CD8-positive, alpha-beta memory T cell (primary cell): Measurements from ENCODE around the gene KCNJ3. TPM values are rescaled to one million over a fixed set of nuclear protein-coding genes. Genes with fewer than 3 reads are reported as not detected.

Experiments
- CTCF ChIA-PET: fragments of 350-600 bp; sonication (Branson Sonifier 250); formaldehyde crosslinking; loops from one replicate; lab custom pipeline; 2021; ENCODE audit warnings: antibody characterized with exemption; lab: Charles Lee
- POLR2A ChIA-PET: fragments of 350-600 bp; sonication (Branson Sonifier 250); formaldehyde crosslinking; loops from one replicate; lab custom pipeline; 2021; ENCODE audit warnings: antibody characterized with exemption; lab: Charles Lee
- DNase-seq, 5 donors: peaks; one replicate each; pipeline versions ENCODE4 v3.0.0 to v3.0.0-alpha.2; 2020 to 2022; ENCODE audit warnings: mixed read lengths in 1 of 5
- H3K27ac ChIP-seq: one replicate; pipeline ENCODE4 v1.7.0; 2013; ENCODE audit warnings: low read depth, mild to moderate bottlenecking, low read length, moderate library complexity
- H3K27me3 ChIP-seq: 2 replicates; pipeline ENCODE4 v1.7.0; 2013; ENCODE audit warnings: low read length, mild to moderate bottlenecking; ENCODE audit not compliant: insufficient read depth, poor library complexity, severe bottlenecking
- H3K36me3 ChIP-seq: 2 replicates; pipeline ENCODE4 v1.7.0; 2013; ENCODE audit warnings: mild to moderate bottlenecking, low read length, moderate library complexity; ENCODE audit not compliant: insufficient read depth
- H3K4me1 ChIP-seq: 2 replicates; pipeline ENCODE4 v1.7.0; 2013; ENCODE audit warnings: mild to moderate bottlenecking, low read length, moderate library complexity; ENCODE audit not compliant: insufficient read depth
- H3K4me3 ChIP-seq: 2 replicates; pipeline ENCODE4 v1.7.0; 2013; ENCODE audit warnings: mild to moderate bottlenecking, low read length
- H3K9me3 ChIP-seq: 2 replicates; pipeline ENCODE4 v1.7.0; 2013; ENCODE audit warnings: mild to moderate bottlenecking, low read length
- H3K27ac Mint-ChIP-seq, 8 donors: one replicate each; pipeline ENCODE4 v1.8.0; 2020 to 2021; ENCODE audit warnings: mixed read lengths in 8 of 8, mild to moderate bottlenecking in 6 of 8, inconsistent platforms in 3 of 8, moderate library complexity in 3 of 8
- H3K27me3 Mint-ChIP-seq, 2 donors: one replicate each; pipeline ENCODE4 v1.8.0; 2020 to 2021; ENCODE audit warnings: mixed read lengths in 2 of 2, mild to moderate bottlenecking in 1 of 2, moderate library complexity in 1 of 2
- H3K36me3 Mint-ChIP-seq, 3 donors: one replicate each; pipeline ENCODE4 v1.8.0; 2020 to 2021; ENCODE audit warnings: mixed read lengths in 3 of 3, inconsistent platforms in 1 of 3, mild to moderate bottlenecking in 1 of 3
- H3K4me1 Mint-ChIP-seq, 3 donors: one replicate each; pipeline ENCODE4 v1.8.0; 2020 to 2021; ENCODE audit warnings: mixed read lengths in 3 of 3, inconsistent platforms in 1 of 3, mild to moderate bottlenecking in 1 of 3
- H3K4me3 Mint-ChIP-seq, 7 donors: one replicate each; pipeline ENCODE4 v1.8.0; 2020 to 2021; ENCODE audit warnings: mixed read lengths in 7 of 7, mild to moderate bottlenecking in 6 of 7, moderate library complexity in 4 of 7, inconsistent platforms in 2 of 7
- H3K9me3 Mint-ChIP-seq, 5 donors: one replicate each; pipeline ENCODE4 v1.8.0; 2020 to 2022; ENCODE audit warnings: mixed read lengths in 5 of 5, mild to moderate bottlenecking in 3 of 5, moderate library complexity in 2 of 5, inconsistent platforms in 1 of 5
- polyA plus RNA-seq: library from polyadenylated mRNA; unstranded; fragments of 300-500 nt; fragmentation: Illumina TruSeq; gene quantifications from one replicate; pipeline ENCODE4 v1.2.3, GENCODE V29; 2021
- total RNA-seq, 2 experiments: library from RNA; stranded (reverse); gene quantifications; one replicate each; pipeline ENCODE4 v1.2.3, GENCODE V29; 2021

The KCNJ3 gene
- total and polyA plus RNA-seq, 3 experiments from 2014 or later: not detected

GRCh38 chr2:154698721-154699574 lies 453 bp downstream of the KCNJ3 start:
- H3K36me3 ChIP-seq: no peaks in the 10 kb centered on the region
- ChIA-PET POLR2A (no interaction called here), CTCF (no interaction called here)
- peaks cover 6 to 19% (median 8%) of the 10 kb centered on the region in 5 donors for H3K9me3 Mint-ChIP-seq
- DNase-seq: no peak
- no peak overlapping the region for H3K4me3 ChIP-seq
- H3K36me3 Mint-ChIP-seq: no peaks in the 10 kb centered on the region
- no peaks in the 10 kb centered on the region for H3K4me1 ChIP-seq
- peaks cover 0 to 4% (median 0%) of the 10 kb centered on the region in 3 donors for H3K4me1 Mint-ChIP-seq
- no peak overlapping the region for H3K4me3 Mint-ChIP-seq
- H3K27ac ChIP-seq: no peak overlapping the region
- H3K27me3 ChIP-seq: no peaks in the 10 kb centered on the region
- peaks cover 7 to 17% of the 10 kb centered on the region in 2 donors for H3K27me3 Mint-ChIP-seq
- no peaks in the 10 kb centered on the region for H3K9me3 ChIP-seq
- no peak overlapping the region for H3K27ac Mint-ChIP-seq

- Histone ChIP-seq H3K27me3 (no peaks in the 10 kb centered on the region), H3K36me3 (no peaks in the 10 kb centered on the region), H3K27ac (no peak overlapping the region), H3K4me1 (no peaks in the 10 kb centered on the region), H3K4me3 (no peak overlapping the region), H3K9me3 (no peaks in the 10 kb centered on the region)
- peaks cover 7 to 17% of the 10 kb centered on the region in 2 donors for H3K27me3 Mint-ChIP-seq
- CTCF ChIA-PET: no interaction called here
- peaks cover 6 to 19% (median 8%) of the 10 kb centered on the region in 5 donors for H3K9me3 Mint-ChIP-seq
- DNase-seq: no peak
- H3K4me1 Mint-ChIP-seq: peaks cover 0 to 4% (median 0%) of the 10 kb centered on the region in 3 donors
- H3K4me3 Mint-ChIP-seq: no peak overlapping the region
- H3K36me3 Mint-ChIP-seq: no peaks in the 10 kb centered on the region
- H3K27ac Mint-ChIP-seq: no peak overlapping the region
- POLR2A ChIA-PET: no interaction called here
Observed at GRCh38 chr2:154699575-154699930, 1.1 kb downstream of the KCNJ3 start.

- peaks cover 6 to 19% (median 8%) of the 10 kb centered on the region in 5 donors for H3K9me3 Mint-ChIP-seq
Observed at GRCh38 chr2:154700136-154700535, 1.6 kb downstream of the KCNJ3 start.

GRCh38 chr2:154704991-154705390 lies 6.5 kb downstream of the KCNJ3 start:
- no peak overlapping the region for H3K4me3 ChIP-seq
- no peak for DNase-seq

More at GRCh38 chr2:154700136-154700535, 1.6 kb downstream of the KCNJ3 start:
- Mint-ChIP-seq H3K4me1 (peaks cover 0 to 4% (median 0%) of the 10 kb centered on the region in 3 donors), H3K27ac (no peak overlapping the region), H3K4me3 (no peak overlapping the region), H3K27me3 (peaks cover 7 to 17% of the 10 kb centered on the region in 2 donors), H3K36me3 (no peaks in the 10 kb centered on the region)
- H3K36me3 ChIP-seq: no peaks in the 10 kb centered on the region
- H3K4me1 ChIP-seq: no peaks in the 10 kb centered on the region
- H3K9me3 ChIP-seq: no peaks in the 10 kb centered on the region
- ChIA-PET POLR2A (no interaction called here), CTCF (no interaction called here)
- no peaks in the 10 kb centered on the region for H3K27me3 ChIP-seq
- no peak for DNase-seq
- no peak overlapping the region for H3K4me3 ChIP-seq
- H3K27ac ChIP-seq: no peak overlapping the region

GRCh38 chr2:154706660-154707059 lies 8.2 kb downstream of the KCNJ3 start:
- Histone ChIP-seq H3K9me3 (no peaks in the 10 kb centered on the region), H3K27ac (no peak overlapping the region), H3K4me1 (no peaks in the 10 kb centered on the region), H3K27me3 (no peaks in the 10 kb centered on the region), H3K4me3 (no peak overlapping the region), H3K36me3 (no peaks in the 10 kb centered on the region)
- H3K9me3 Mint-ChIP-seq: peaks cover 0 to 9% (median 2%) of the 10 kb centered on the region in 5 donors
- H3K4me3 Mint-ChIP-seq: no peak overlapping the region
- ChIA-PET POLR2A (no interaction called here), CTCF (no interaction called here)
- no peak for DNase-seq
- H3K27ac Mint-ChIP-seq: no peak overlapping the region
- H3K36me3 Mint-ChIP-seq: no peaks in the 10 kb centered on the region
- no peaks in the 10 kb centered on the region for H3K4me1 Mint-ChIP-seq
- H3K27me3 Mint-ChIP-seq: no peaks in the 10 kb centered on the region

More at GRCh38 chr2:154704991-154705390, 6.5 kb downstream of the KCNJ3 start:
- H3K4me1 Mint-ChIP-seq: no peaks in the 10 kb centered on the region
- H3K4me3 Mint-ChIP-seq: no peak overlapping the region
- peaks cover 0 to 7% (median 2%) of the 10 kb centered on the region in 5 donors for H3K9me3 Mint-ChIP-seq
- no peaks in the 10 kb centered on the region for H3K27me3 ChIP-seq
- no peaks in the 10 kb centered on the region for H3K27me3 Mint-ChIP-seq
- H3K27ac Mint-ChIP-seq: no peak overlapping the region
- H3K36me3 Mint-ChIP-seq: no peaks in the 10 kb centered on the region
- CTCF ChIA-PET: no interaction called here
- H3K9me3 ChIP-seq: no peaks in the 10 kb centered on the region
- no peaks in the 10 kb centered on the region for H3K4me1 ChIP-seq
- no peaks in the 10 kb centered on the region for H3K36me3 ChIP-seq
- H3K27ac ChIP-seq: no peak overlapping the region
- POLR2A ChIA-PET: no interaction called here

GRCh38 chr2:154707994-154708575 lies 9.6 kb downstream of the KCNJ3 start:
- Mint-ChIP-seq H3K4me1 (no peaks in the 10 kb centered on the region), H3K27ac (no peak overlapping the region), H3K27me3 (no peaks in the 10 kb centered on the region), H3K36me3 (no peaks in the 10 kb centered on the region), H3K9me3 (peaks cover 0 to 8% (median 0%) of the 10 kb centered on the region in 5 donors), H3K4me3 (no peak overlapping the region)
- no peak overlapping the region for H3K4me3 ChIP-seq
- ChIA-PET CTCF (no interaction called here), POLR2A (no interaction called here)
- H3K27me3 ChIP-seq: no peaks in the 10 kb centered on the region
- no peak overlapping the region for H3K27ac ChIP-seq
- no peaks in the 10 kb centered on the region for H3K4me1 ChIP-seq
- no peaks in the 10 kb centered on the region for H3K36me3 ChIP-seq
- no peak for DNase-seq
- H3K9me3 ChIP-seq: no peaks in the 10 kb centered on the region

GRCh38 chr2:154709215-154709614 lies 10.7 kb downstream of the KCNJ3 start:
- Mint-ChIP-seq H3K4me3 (no peak overlapping the region), H3K9me3 (peaks cover 0 to 13% (median 2%) of the 10 kb centered on the region in 5 donors), H3K4me1 (no peaks in the 10 kb centered on the region), H3K36me3 (no peaks in the 10 kb centered on the region), H3K27ac (no peak overlapping the region), H3K27me3 (no peaks in the 10 kb centered on the region)
- DNase-seq: no peak
- Histone ChIP-seq H3K27ac (no peak overlapping the region), H3K4me3 (no peak overlapping the region), H3K4me1 (no peaks in the 10 kb centered on the region), H3K36me3 (no peaks in the 10 kb centered on the region), H3K9me3 (no peaks in the 10 kb centered on the region), H3K27me3 (no peaks in the 10 kb centered on the region)
- POLR2A ChIA-PET: no interaction called here
- CTCF ChIA-PET: no interaction called here

GRCh38 chr2:154710078-154710477 lies 11.6 kb downstream of the KCNJ3 start:
- CTCF ChIA-PET: no interaction called here
- H3K27ac Mint-ChIP-seq: no peak overlapping the region
- peaks cover 0 to 13% (median 2%) of the 10 kb centered on the region in 5 donors for H3K9me3 Mint-ChIP-seq
- no peaks in the 10 kb centered on the region for H3K36me3 ChIP-seq
- POLR2A ChIA-PET: no interaction called here
- H3K36me3 Mint-ChIP-seq: no peaks in the 10 kb centered on the region
- H3K4me1 ChIP-seq: no peaks in the 10 kb centered on the region
- no peak overlapping the region for H3K4me3 Mint-ChIP-seq
- no peaks in the 10 kb centered on the region for H3K4me1 Mint-ChIP-seq
- no peak for DNase-seq
- H3K4me3 ChIP-seq: no peak overlapping the region
- no peaks in the 10 kb centered on the region for H3K9me3 ChIP-seq
- H3K27me3 Mint-ChIP-seq: no peaks in the 10 kb centered on the region
- no peak overlapping the region for H3K27ac ChIP-seq
- H3K27me3 ChIP-seq: no peaks in the 10 kb centered on the region
